Epithelial cell of esophagus (primary cell): Measurements from ENCODE around the gene PRLHR.
"Not testable (repeated sequence)": the region's sequence is repeated elsewhere in the genome, so short reads cannot be mapped to it uniquely, and the experiment has no call there.

ENCODE experiments used
- DNase-seq: peaks from one replicate; pipeline ENCODE4 v3.0.0; 2010; ENCODE audit warnings: low read depth
- H3K4me3 ChIP-seq: 2 replicates; pipeline ENCODE4 v1.5.1; 2011; ENCODE audit warnings: mild to moderate bottlenecking, low read length, control low read depth
- TF ChIP-seq, protein P1 (sequence below): IDR thresholded peaks from 2 replicates; pipeline ENCODE4 v1.5.1; 2011; ENCODE audit warnings: low read depth, mild to moderate bottlenecking, low read length, control low read depth, inconsistent platforms; ENCODE audit not compliant: insufficient read depth; ENCODE audit errors: missing control alignments

Gene PRLHR

DNA sequence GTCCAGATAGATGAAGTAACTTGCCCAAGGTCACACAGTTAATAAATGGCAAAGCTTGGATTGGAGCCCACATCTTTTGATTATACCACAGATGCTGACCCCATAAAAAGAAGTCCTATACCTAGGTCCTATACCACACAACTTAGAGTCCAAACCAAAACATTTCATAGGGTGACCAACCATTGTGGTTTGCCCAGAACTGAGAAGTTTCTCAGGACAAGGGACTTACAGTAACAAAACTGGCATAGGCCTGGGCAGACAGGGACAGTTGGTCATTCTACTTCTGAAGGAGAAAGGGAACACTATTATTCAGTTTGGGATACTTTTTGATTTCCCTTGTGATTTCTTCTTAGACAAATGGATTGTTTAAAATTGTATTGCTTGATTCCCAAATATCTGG lies 32.9 kb upstream of the PRLHR start:
- TF ChIP-seq, protein P1, sequence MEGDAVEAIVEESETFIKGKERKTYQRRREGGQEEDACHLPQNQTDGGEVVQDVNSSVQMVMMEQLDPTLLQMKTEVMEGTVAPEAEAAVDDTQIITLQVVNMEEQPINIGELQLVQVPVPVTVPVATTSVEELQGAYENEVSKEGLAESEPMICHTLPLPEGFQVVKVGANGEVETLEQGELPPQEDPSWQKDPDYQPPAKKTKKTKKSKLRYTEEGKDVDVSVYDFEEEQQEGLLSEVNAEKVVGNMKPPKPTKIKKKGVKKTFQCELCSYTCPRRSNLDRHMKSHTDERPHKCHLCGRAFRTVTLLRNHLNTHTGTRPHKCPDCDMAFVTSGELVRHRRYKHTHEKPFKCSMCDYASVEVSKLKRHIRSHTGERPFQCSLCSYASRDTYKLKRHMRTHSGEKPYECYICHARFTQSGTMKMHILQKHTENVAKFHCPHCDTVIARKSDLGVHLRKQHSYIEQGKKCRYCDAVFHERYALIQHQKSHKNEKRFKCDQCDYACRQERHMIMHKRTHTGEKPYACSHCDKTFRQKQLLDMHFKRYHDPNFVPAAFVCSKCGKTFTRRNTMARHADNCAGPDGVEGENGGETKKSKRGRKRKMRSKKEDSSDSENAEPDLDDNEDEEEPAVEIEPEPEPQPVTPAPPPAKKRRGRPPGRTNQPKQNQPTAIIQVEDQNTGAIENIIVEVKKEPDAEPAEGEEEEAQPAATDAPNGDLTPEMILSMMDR = no peak
- no peak overlapping the region for H3K4me3 ChIP-seq
- no peak for DNase-seq

DNA sequence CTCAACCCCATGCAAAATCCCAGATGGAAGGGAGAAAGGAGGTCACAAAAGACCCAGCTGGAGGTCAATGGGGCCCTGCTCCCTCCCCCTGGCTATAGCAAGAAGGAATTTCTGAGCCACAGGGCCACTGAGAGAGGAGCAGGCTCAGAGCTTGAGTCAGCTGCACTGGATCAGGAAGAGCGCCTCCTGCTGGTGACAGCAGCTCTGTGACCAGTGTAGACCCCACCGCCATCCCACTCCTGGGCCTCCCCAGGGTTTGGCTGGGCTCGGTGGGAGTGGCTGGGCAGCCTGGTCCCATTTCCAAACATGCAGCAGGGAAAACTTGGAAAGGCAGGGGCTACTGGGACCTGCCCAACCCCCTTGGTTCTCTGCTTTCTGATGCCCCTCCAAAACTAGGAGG lies 31.5 kb upstream of the PRLHR start:
- TF ChIP-seq, protein P1 = no peak
- no peak overlapping the region for H3K4me3 ChIP-seq
- DNase-seq = no peak

DNA sequence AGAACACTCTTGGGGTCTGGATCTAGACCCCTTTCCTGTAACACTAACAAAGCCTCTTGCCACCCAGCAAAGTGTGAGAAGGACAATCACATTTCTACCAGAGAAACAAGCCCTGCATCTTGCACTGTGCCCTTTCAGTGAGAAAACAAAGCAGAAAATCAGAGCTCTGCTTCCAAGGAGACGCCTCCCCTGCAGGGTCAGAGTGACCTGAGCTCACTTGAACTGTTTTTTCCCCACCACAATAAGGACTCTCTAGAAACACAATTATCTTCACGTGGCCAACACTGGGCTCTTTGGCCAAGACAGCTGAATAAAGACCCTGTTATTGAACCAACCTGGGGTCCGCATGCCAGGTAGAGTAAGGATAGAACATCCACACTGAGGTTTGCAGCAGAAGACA lies 30.1 kb upstream of the PRLHR start:
- TF ChIP-seq, protein P1 = no peak
- no peak overlapping the region for H3K4me3 ChIP-seq
- DNase-seq = no peak

DNA sequence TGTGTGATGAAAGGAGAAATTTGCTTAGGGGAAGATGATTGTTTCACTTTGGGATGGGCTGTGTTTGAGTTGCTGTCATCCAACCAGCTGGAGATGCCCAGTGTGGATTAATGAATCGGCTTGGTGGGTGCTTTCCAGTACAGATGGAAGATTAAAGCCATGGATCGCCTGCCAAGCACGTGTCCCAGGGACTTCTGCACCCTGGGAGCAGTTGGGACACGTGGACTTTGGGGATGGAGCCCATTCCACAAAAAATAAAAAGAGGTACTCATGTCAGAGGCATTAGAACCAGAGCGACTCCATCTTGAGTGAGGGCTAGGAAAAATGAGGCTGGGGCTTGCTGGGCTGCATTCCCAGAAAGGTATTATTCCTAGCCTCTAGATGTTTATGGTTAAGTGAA lies 29.3 kb upstream of the PRLHR start:
- no peak overlapping the region for H3K4me3 ChIP-seq
- DNase-seq = no peak
- TF ChIP-seq, protein P1 = no peak

DNA sequence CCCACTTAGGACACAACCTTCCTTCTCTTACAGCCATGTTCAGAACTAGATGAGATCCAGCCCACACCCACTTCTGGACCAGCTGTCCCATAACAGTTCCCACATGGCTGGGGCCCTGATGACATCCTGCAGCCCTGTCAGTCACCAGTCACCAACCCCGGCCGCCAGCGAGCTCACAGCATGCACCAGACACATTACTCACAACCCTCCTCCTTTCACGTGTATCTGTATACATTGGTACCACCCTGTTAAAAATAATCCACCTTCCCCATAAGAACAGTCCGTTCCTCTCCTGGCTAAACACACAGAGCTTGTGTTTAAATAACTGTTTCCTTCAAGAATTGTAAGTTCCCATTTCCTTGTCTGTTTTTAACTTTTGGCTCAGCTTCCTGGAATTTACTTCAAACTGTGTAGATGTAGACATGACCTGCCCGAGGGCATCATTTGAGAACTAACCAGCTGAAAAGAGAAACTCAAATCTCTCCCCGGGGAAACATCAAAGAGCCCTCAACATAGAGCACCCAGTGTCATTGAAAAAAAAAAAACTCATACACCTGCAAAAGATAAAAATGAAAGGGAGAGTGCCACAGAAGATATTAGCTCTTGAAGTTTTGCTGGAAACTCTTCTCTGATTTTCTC lies 26.0 kb upstream of the PRLHR start:
- H3K4me3 ChIP-seq = no peak overlapping the region
- peak; percentile 25 for DNase-seq
- TF ChIP-seq, protein P1 = no peak

DNA sequence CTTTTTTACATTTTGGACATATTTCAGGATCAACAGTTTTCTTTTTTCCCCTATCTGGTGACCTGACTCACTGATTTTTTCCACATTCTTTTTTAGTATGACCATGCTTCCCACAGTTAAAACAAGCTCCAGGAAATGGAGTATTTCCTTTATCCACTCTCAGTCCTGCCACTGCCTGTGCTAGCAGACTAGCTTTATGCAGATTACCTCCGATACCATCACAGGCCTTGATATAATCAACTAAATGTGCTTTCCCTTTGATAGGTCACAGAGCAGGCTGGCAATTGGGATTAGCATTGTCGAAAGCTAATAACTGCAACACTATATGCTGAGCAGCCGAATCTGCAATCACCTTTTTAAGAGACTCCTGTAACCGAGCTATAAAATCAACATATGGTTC lies 18.4 kb upstream of the PRLHR start:
- not testable (repeated sequence) for H3K4me3 ChIP-seq, DNase-seq

DNA sequence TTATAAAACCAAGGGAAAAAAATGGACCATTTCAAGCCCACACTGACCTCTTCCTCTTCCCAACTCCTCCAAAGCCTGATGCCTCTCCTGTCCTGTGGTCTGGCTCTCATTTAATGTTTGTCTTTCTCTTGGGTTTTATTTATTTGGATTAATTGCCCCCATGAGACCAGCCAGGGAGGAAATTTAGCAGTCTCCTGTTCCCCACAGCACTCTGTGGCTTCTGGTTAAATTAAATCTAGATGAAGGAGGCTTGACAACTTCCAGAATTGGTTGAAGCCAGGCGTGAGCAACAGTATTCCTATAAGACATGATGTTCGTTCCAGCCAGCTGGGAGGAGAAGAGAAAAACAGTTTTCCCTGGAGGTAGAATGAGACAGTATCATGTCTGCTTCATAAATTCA lies 15.1 kb upstream of the PRLHR start:
- TF ChIP-seq, protein P1 = no peak
- no peak overlapping the region for H3K4me3 ChIP-seq
- DNase-seq = no peak
